IMR-90 (cell line): Measurements from ENCODE around the gene CMIP. TPM values are rescaled to one million over a fixed set of nuclear protein-coding genes. Genes with fewer than 3 reads are reported as not detected.

Source experiments
- ATAC-seq: fragments of 200-7000 bp; cut with Tn5 transposase; 2 replicates; pipeline ENCODE4 v1.9.1; 2020; ENCODE audit warnings: low read depth, mild to moderate bottlenecking, moderate library complexity
- BruUV-seq: library from RNA; stranded (reverse); fragments of 400-500 nt; replicated peaks from 2 replicates; lab custom pipeline; 2021; lab: Mats Ljungman, UMichigan
- CTCF ChIA-PET: fragments of 300-600 bp; formaldehyde crosslinking; extraction: SDS; loops from one replicate; lab custom pipeline; 2021; ENCODE audit warnings: antibody characterized with exemption; lab: Yijun Ruan, JAX
- POLR2A ChIA-PET: fragments of 300-600 bp; sonication (Branson Sonifier 250); formaldehyde crosslinking; loops from one replicate; lab custom pipeline; 2022; ENCODE audit warnings: antibody characterized with exemption; ENCODE audit not compliant: unreplicated experiment; lab: Charles Lee
- DNase-seq: peaks from one replicate; pipeline ENCODE4 v3.0.0; 2013
- H2AFZ ChIP-seq: replicated peaks from 2 replicates; pipeline ENCODE3; 2013; ENCODE audit warnings: low read length, mild to moderate bottlenecking; ENCODE audit not compliant: poor library complexity
- H2AK5ac ChIP-seq: 2 replicates; pipeline ENCODE4 v1.6.1; 2013; ENCODE audit warnings: low read depth, low read length, inconsistent platforms
- H2AK9ac ChIP-seq: replicated peaks from 2 replicates; pipeline ENCODE3; 2013; ENCODE audit warnings: mild to moderate bottlenecking, low read depth, low read length, moderate library complexity; ENCODE audit not compliant: poor library complexity
- H2BK120ac ChIP-seq: 2 replicates; pipeline ENCODE4 v1.6.1; 2013; ENCODE audit warnings: low read depth, low read length, inconsistent platforms
- H2BK15ac ChIP-seq: 3 replicates; pipeline ENCODE4 v1.6.1; 2013; ENCODE audit warnings: low read depth, low read length, inconsistent platforms
- H2BK20ac ChIP-seq: 2 replicates; pipeline ENCODE4 v1.6.1; 2013; ENCODE audit warnings: low read depth, mild to moderate bottlenecking, inconsistent platforms, low read length, moderate library complexity
- H2BK5ac ChIP-seq: 2 replicates; pipeline ENCODE4 v1.6.1; 2013; ENCODE audit warnings: mild to moderate bottlenecking, low read depth, low read length, inconsistent platforms; ENCODE audit not compliant: poor library complexity, severe bottlenecking
- H3K14ac ChIP-seq: replicated peaks from 2 replicates; pipeline ENCODE4 v1.6.1; 2013; ENCODE audit warnings: low read depth, low read length, inconsistent platforms
- H3K18ac ChIP-seq: 2 replicates; pipeline ENCODE4 v1.6.1; 2013; ENCODE audit warnings: low read depth, low read length, control low read depth
- H3K23ac ChIP-seq: 2 replicates; pipeline ENCODE4 v1.6.1; 2013; ENCODE audit warnings: low read depth, low read length, inconsistent platforms
- H3K27ac ChIP-seq: 2 replicates; pipeline ENCODE4 v1.5.1; 2013; ENCODE audit warnings: mild to moderate bottlenecking, control low read depth, low read length; ENCODE audit not compliant: insufficient read depth
- H3K27me3 ChIP-seq: 2 replicates; pipeline ENCODE4 v1.6.1; 2013; ENCODE audit warnings: low read length; ENCODE audit not compliant: control insufficient read depth, insufficient read depth
- H3K36me3 ChIP-seq: 2 replicates; pipeline ENCODE4 v1.6.1; 2013; ENCODE audit warnings: low read length, mixed read lengths; ENCODE audit not compliant: control insufficient read depth, insufficient read depth
- H3K4ac ChIP-seq: 2 replicates; pipeline ENCODE4 v1.6.1; 2013; ENCODE audit warnings: low read depth, low read length, inconsistent platforms
- H3K4me1 ChIP-seq: 2 replicates; pipeline ENCODE4 v1.6.1; 2013; ENCODE audit warnings: low read length, mixed read lengths; ENCODE audit not compliant: control insufficient read depth, insufficient read depth
- H3K4me2 ChIP-seq: 2 replicates; pipeline ENCODE4 v1.6.1; 2013; ENCODE audit warnings: low read depth, mild to moderate bottlenecking, control low read depth, low read length, moderate library complexity
- H3K4me3 ChIP-seq: 2 replicates; pipeline ENCODE4 v1.5.1; 2013; ENCODE audit warnings: low read depth, mild to moderate bottlenecking, control low read depth, low read length, moderate library complexity; ENCODE audit not compliant: insufficient read depth
- H3K56ac ChIP-seq: 2 replicates; pipeline ENCODE4 v1.6.1; 2013; ENCODE audit warnings: low read length, inconsistent platforms; ENCODE audit not compliant: insufficient read depth; ENCODE audit errors: extremely low read depth
- H3K79me1 ChIP-seq, 2 experiments: 2 replicates each; pipeline ENCODE4 v1.6.1; 2013; ENCODE audit warnings: low read length in 2 of 2, inconsistent platforms in 1 of 2, low read depth in 1 of 2
- H3K9ac ChIP-seq: 2 replicates; pipeline ENCODE4 v1.6.1; 2013; ENCODE audit warnings: low read depth, low read length, control low read depth
- H3K9me1 ChIP-seq: 2 replicates; pipeline ENCODE4 v1.6.1; 2013; ENCODE audit warnings: low read length, inconsistent platforms; ENCODE audit not compliant: insufficient read depth
- H3K9me3 ChIP-seq: 2 replicates; pipeline ENCODE4 v1.6.1; 2013; ENCODE audit warnings: low read length; ENCODE audit not compliant: control insufficient read depth, insufficient read depth
- H4K20me1 ChIP-seq: 2 replicates; pipeline ENCODE4 v1.6.1; 2013; ENCODE audit warnings: low read length, inconsistent platforms; ENCODE audit not compliant: insufficient read depth
- H4K5ac ChIP-seq: 2 replicates; pipeline ENCODE4 v1.6.1; 2013; ENCODE audit warnings: mild to moderate bottlenecking, low read depth, low read length, control low read depth
- H4K8ac ChIP-seq, 2 experiments: 2 replicates each; pipeline ENCODE4 v1.6.1; 2013; ENCODE audit warnings: low read depth in 2 of 2, low read length in 2 of 2, control low read depth in 1 of 2, inconsistent platforms in 1 of 2
- H4K91ac ChIP-seq: 2 replicates; pipeline ENCODE4 v1.6.1; 2013; ENCODE audit warnings: low read depth, low read length, inconsistent platforms; ENCODE audit not compliant: insufficient read depth
- CHD1 ChIP-seq: IDR thresholded peaks from 2 replicates; pipeline ENCODE4 v1.6.1; 2012; ENCODE audit warnings: low read depth, low read length, improper control_type of control experiment
- ELK1 ChIP-seq: fragments of 150-350 bp; IDR thresholded peaks from 2 replicates; pipeline ENCODE4 v1.6.1; 2016; ENCODE audit warnings: low read depth, mild to moderate bottlenecking, low read length, moderate library complexity, borderline replicate concordance
- MAFK ChIP-seq: IDR thresholded peaks from 2 replicates; pipeline ENCODE4 v1.6.1; 2012; ENCODE audit warnings: low read depth, low read length, improper control_type of control experiment
- MAZ ChIP-seq: IDR thresholded peaks from 2 replicates; pipeline ENCODE4 v1.6.1; 2012; ENCODE audit warnings: low read depth, mild to moderate bottlenecking, low read length, improper control_type of control experiment, moderate library complexity, borderline replicate concordance
- POLR2A ChIP-seq: IDR thresholded peaks from 2 replicates; pipeline ENCODE4 v1.6.1; 2012; ENCODE audit warnings: mild to moderate bottlenecking, low read depth, low read length
- RAD21 ChIP-seq: IDR thresholded peaks from 2 replicates; pipeline ENCODE4 v1.6.1; 2012; ENCODE audit warnings: low read length, improper control_type of control experiment
- USF2 ChIP-seq: fragments of 150-350 bp; IDR thresholded peaks from 2 replicates; pipeline ENCODE4 v1.6.1; 2017; ENCODE audit warnings: mild to moderate bottlenecking, antibody characterized with exemption, low read length, low read depth
- whole genome bisulfite sequencing, 2 experiments: methylation state at CpG; one replicate each; pipeline versions ENCODE4 v1.1.5 to v1.1.7; 2013; ENCODE audit warnings: missing lambda C conversion rate in 2 of 2; ENCODE audit not compliant: insufficient read length in 1 of 2; ENCODE audit errors: extremely low coverage in 2 of 2; 5-methylcytosine and 5-hydroxymethylcytosine counted together
- dilution Hi-C: fragments of 300-500 bp; cut with HindIII; formaldehyde crosslinking; loops from one replicate; pipeline ENCODE4 v1.14.3; 2018; ENCODE audit warnings: low sequenced_read_pairs; ENCODE audit not compliant: unreplicated experiment
- in situ Hi-C: fragments of 300-500 bp; cut with MboI; formaldehyde crosslinking; loops from 3 replicates; pipeline ENCODE4 v1.14.3; 2019; ENCODE audit warnings: low sequenced_read_pairs, inconsistent platforms, mixed read lengths
- intact Hi-C: fragments of 100-400 bp; cut with micrococcal nuclease; formaldehyde crosslinking; loops from 2 replicates; pipeline ENCODE4 v1.10.0; 2022
- polyA plus RNA-seq, 3 experiments: library from polyadenylated mRNA; depleted of rRNA; stranded (reverse); fragments of >200 nt; gene quantifications; 2 replicates each; pipeline ENCODE4 v1.2.3, GENCODE V29; 2012; ENCODE audit warnings: low replicate concordance in 1 of 3
- total RNA-seq: library from RNA; depleted of rRNA; stranded (reverse); fragments of >200 nt; gene quantifications from 2 replicates; pipeline ENCODE4 v1.2.3, GENCODE V29; 2012

Gene CMIP
- total and polyA plus RNA-seq, 2 of the 4 experiments (the other 2 are of a cell fraction): 3.2 to 11.6 TPM

- ATAC-seq (no peak), DNase-seq (no peak)
- H3K56ac ChIP-seq: no peak overlapping the region
- dilution Hi-C loops: no loop called here
- H2BK5ac ChIP-seq: no peak overlapping the region
- H3K27ac ChIP-seq: no peak overlapping the region
- H2AK5ac ChIP-seq: 0 out of 2 replicates have a peak overlapping the region, but pooled peaks have one; percentile 35
- H3K9ac ChIP-seq: no peak overlapping the region
- no peak overlapping the region for H2BK20ac ChIP-seq
- no peak overlapping the region for H4K8ac ChIP-seq
- H3K36me3 ChIP-seq: no peaks in the 10 kb centered on the region
- H3K4me2 ChIP-seq: no peak overlapping the region
- no peak overlapping the region for H4K5ac ChIP-seq
- H3K9me1 ChIP-seq: peaks cover 37% of the 10 kb centered on the region
- no peaks in the 10 kb centered on the region for H3K27me3 ChIP-seq
- no peak overlapping the region for H3K23ac ChIP-seq
- peaks cover 49% of the 10 kb centered on the region for H4K20me1 ChIP-seq
- H3K4me3 ChIP-seq: no peak overlapping the region
- WGBS, 2 experiments: 94% methylated on average over 9 of the region's 12 CpGs; no CpG with 5 or more reads in 1 of the 2 experiments
- no peak overlapping the region for H3K18ac ChIP-seq
- H4K91ac ChIP-seq: no peak overlapping the region
- in situ Hi-C loops: no loop called here
- CTCF ChIA-PET: no interaction called here
- POLR2A ChIA-PET: no interaction called here
- H2BK120ac ChIP-seq: no peak overlapping the region
- H2AFZ ChIP-seq: no peak overlapping the region
- H3K9me3 ChIP-seq: no peaks in the 10 kb centered on the region
- intact Hi-C loops: loop anchor here (10.0 kb wide), 2 partner anchors 136 to 176 kb away; partner anchors contain the start of gene CMIP
- no peak overlapping the region for H3K14ac ChIP-seq
- H3K4ac ChIP-seq: no peak overlapping the region
- no peak overlapping the region for H2AK9ac ChIP-seq
- H3K4me1 ChIP-seq: peaks cover 13% of the 10 kb centered on the region
- no peak overlapping the region for H2BK15ac ChIP-seq
- BruUV-seq: no TSS peak
- TF ChIP-seq MAZ (no peak), USF2 (no peak), CHD1 (no peak), ELK1 (no peak), POLR2A (no peak), RAD21 (no peak), MAFK (no peak)
- peaks cover 17 to 64% of the 10 kb centered on the region in 2 experiments for H3K79me1 ChIP-seq
These were observed 136.5 kb downstream of the CMIP start for GRCh38 chr16:81581107-81581506.
